Naive B cell (primary cell): ENCODE measurements around the gene SH3GLB2. TPM values are rescaled to one million over a fixed set of nuclear protein-coding genes. Genes with fewer than 3 reads are reported as not detected.
A peak's percentile ranks its signal among the peaks of the same experiment; 100 is the strongest.

ENCODE experiments used
- ATAC-seq, 2 donors: fragments of 150-1000 bp; cut with Tn5 transposase; 2 replicates each; pipeline ENCODE4 v1.10.0; 2021; ENCODE audit warnings: low read depth in 2 of 2, mild to moderate bottlenecking in 2 of 2, moderate library complexity in 2 of 2
- DNase-seq: peaks from one replicate; pipeline ENCODE4 v3.0.0; 2022
- H3K27ac Mint-ChIP-seq, 6 donors: one replicate each; pipeline ENCODE4 v1.8.0; 2020 to 2022; ENCODE audit warnings: mild to moderate bottlenecking in 6 of 6, mixed read lengths in 6 of 6, moderate library complexity in 5 of 6, inconsistent platforms in 2 of 6
- H3K27me3 Mint-ChIP-seq, 3 donors: one replicate each; pipeline ENCODE4 v1.8.0; 2021 to 2022; ENCODE audit warnings: mixed read lengths in 3 of 3, mild to moderate bottlenecking in 1 of 3
- H3K36me3 Mint-ChIP-seq, 2 donors: one replicate each; pipeline ENCODE4 v1.8.0; 2020 to 2022; ENCODE audit warnings: mixed read lengths in 2 of 2, inconsistent platforms in 1 of 2, mild to moderate bottlenecking in 1 of 2
- H3K4me1 Mint-ChIP-seq, 3 donors: one replicate each; pipeline ENCODE4 v1.8.0; 2020 to 2022; ENCODE audit warnings: mixed read lengths in 3 of 3, inconsistent platforms in 1 of 3, mild to moderate bottlenecking in 1 of 3, moderate library complexity in 1 of 3
- H3K4me3 Mint-ChIP-seq, 8 donors: one replicate each; pipeline ENCODE4 v1.8.0; 2020 to 2022; ENCODE audit warnings: mild to moderate bottlenecking in 8 of 8, mixed read lengths in 8 of 8, moderate library complexity in 8 of 8, inconsistent platforms in 2 of 8
- H3K9me3 Mint-ChIP-seq, 7 donors: one replicate each; pipeline ENCODE4 v1.8.0; 2020 to 2022; ENCODE audit warnings: mixed read lengths in 7 of 7, mild to moderate bottlenecking in 5 of 7, inconsistent platforms in 2 of 7, moderate library complexity in 1 of 7
- polyA plus RNA-seq, 6 donors: library from polyadenylated mRNA; unstranded; fragments of 300-500 nt; fragmentation: Illumina TruSeq; gene quantifications; one replicate each; pipeline ENCODE4 v1.2.3, GENCODE V29; 2021; ENCODE audit warnings: low read depth in 6 of 6

SH3GLB2 gene
- polyA plus RNA-seq, 6 donors from 2014 or later, result 18.0 to 38.7 (median 30.5) TPM

DNA sequence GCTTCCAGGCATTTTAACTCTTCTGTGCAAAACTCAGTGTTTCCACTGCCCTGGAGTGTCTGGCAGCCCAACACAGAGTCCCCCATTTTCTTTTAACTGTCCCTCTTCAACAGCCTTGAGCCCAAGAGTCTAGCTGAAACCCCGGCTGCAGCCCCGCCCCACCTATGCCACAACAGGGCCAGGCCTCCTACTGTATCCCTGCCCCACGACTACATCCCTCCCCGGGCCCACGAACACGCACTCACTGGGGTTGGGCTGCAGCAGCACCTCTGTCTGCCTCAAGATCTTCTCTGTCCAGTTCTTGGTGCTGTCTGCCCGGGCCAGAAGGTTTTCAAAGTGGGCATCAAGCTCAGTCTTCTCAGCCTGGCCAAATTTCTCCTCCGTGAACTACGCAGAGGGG is 6.1 kb downstream of the SH3GLB2 start:
- H3K36me3 Mint-ChIP-seq, result no peaks in the 10 kb centered on the region
- no peaks in the 10 kb centered on the region for H3K9me3 Mint-ChIP-seq
- H3K4me3 Mint-ChIP-seq, result no peak overlapping the region
- peak overlapping the region in 2 of 6 donors; percentile 76 to 79 for H3K27ac Mint-ChIP-seq
- ATAC-seq, result no peak
- no peak for DNase-seq
- peaks cover 24 to 42% (median 28%) of the 10 kb centered on the region in 3 donors for H3K4me1 Mint-ChIP-seq
- no peaks in the 10 kb centered on the region for H3K27me3 Mint-ChIP-seq

DNA sequence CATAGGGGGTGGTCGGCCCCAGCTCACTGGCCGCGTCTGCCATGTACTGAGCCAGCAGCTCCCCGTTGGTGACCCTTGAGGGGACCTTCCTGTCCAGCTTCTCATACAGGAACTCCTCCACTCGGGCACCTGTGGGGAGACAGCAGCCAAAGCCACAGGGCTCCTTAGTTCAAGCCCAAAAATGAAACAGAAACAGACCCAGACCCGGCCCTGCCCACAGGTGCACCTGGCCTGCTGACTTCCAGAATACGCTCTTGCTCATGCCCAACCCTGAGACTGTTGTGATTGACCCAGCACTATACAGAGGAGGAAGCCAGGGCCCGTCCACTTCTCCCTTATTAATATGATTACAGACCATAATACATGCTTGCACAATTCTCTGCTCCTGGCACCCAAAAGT is 7.0 kb downstream of the SH3GLB2 start:
- Mint-ChIP-seq H3K9me3 (no peaks in the 10 kb centered on the region), H3K4me1 (peaks cover 23 to 36% (median 24%) of the 10 kb centered on the region in 3 donors), H3K27ac (peak overlapping the region in 5 of 6 donors; percentile 76 to 96 (median 85)), H3K36me3 (no peaks in the 10 kb centered on the region), H3K4me3 (peak overlapping the region in 4 of 8 donors; percentile 42 to 54 (median 48)), H3K27me3 (no peaks in the 10 kb centered on the region)
- DNase-seq (no peak), ATAC-seq (peak; percentile 88 to 98)

DNA sequence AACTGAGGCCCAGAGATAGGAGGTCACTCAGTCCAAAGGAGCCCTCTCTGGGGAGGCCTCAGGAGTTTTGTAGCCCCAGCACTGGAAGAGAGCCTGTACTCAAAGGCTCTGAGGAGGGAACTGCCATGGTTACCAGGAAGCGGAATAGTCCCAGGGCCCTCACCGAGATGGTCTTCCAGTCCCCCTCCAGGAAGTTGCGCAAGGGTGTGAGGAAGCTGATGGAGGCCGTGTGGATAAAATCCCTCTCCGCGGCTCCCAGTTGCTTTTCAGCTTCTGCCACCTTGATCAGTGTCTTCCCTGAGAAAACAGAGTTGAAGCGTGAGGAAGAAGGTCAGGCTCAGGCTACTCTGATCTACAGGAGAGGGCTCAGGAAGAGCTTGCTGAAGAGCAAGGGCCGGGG is 13.5 kb downstream of the SH3GLB2 start:
- ATAC-seq (no peak), DNase-seq (no peak)
- Mint-ChIP-seq H3K27me3 (no peaks in the 10 kb centered on the region), H3K27ac (no peak overlapping the region), H3K36me3 (no peaks in the 10 kb centered on the region), H3K4me1 (no peaks in the 10 kb centered on the region), H3K4me3 (no peak overlapping the region), H3K9me3 (no peaks in the 10 kb centered on the region)

DNA sequence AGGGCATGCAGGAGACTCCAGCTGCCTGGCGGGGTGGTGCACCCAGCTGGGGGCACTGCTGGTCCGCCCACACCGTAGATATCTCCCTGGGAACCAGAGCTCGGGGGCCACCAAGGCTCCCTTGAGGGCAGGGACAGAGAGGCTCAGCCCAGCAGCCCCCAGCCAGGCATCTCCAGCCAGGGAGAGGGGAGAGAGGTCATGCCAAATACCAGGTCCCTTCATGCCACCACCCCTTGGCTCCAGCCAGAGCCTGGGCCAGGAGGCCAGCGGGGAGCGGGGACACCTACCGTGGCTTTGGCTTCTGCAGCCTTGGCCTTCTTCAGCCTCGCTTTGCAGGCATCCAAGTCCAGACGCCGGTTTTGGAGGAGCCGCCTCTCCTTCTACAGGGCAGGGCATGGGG is 14.0 kb downstream of the SH3GLB2 start:
- Mint-ChIP-seq H3K27ac (no peak overlapping the region), H3K36me3 (no peaks in the 10 kb centered on the region), H3K4me1 (no peaks in the 10 kb centered on the region), H3K4me3 (no peak overlapping the region), H3K27me3 (no peaks in the 10 kb centered on the region), H3K9me3 (no peaks in the 10 kb centered on the region)
- ATAC-seq (no peak), DNase-seq (no peak)

DNA sequence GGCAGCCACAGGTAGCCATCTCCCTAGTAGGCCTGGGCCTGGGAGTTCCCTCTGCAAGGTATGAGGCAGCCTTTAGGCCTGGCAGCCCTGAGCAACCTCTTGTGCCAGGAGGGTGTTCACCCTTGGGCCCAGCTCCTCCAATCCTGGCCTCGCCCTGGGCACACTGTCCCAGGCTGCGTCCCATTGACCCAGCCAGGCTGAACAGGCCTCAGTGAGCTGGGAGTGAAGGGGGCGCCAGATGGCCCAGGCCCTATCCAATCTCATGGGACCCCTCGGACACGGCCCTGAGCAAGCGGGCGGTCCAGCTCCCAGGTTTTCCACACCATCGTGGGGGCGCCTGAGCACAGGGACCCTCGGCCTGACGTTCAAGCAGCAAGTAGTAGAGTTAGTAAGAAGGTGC is 14.5 kb downstream of the SH3GLB2 start:
- no peak overlapping the region for H3K27ac Mint-ChIP-seq
- H3K4me3 Mint-ChIP-seq, result peak overlapping the region in 1 of 8 donors; percentile 22
- no peaks in the 10 kb centered on the region for H3K36me3 Mint-ChIP-seq
- ATAC-seq (no peak), DNase-seq (no peak)
- H3K27me3 Mint-ChIP-seq, result no peaks in the 10 kb centered on the region
- no peaks in the 10 kb centered on the region for H3K9me3 Mint-ChIP-seq
- no peaks in the 10 kb centered on the region for H3K4me1 Mint-ChIP-seq

DNA sequence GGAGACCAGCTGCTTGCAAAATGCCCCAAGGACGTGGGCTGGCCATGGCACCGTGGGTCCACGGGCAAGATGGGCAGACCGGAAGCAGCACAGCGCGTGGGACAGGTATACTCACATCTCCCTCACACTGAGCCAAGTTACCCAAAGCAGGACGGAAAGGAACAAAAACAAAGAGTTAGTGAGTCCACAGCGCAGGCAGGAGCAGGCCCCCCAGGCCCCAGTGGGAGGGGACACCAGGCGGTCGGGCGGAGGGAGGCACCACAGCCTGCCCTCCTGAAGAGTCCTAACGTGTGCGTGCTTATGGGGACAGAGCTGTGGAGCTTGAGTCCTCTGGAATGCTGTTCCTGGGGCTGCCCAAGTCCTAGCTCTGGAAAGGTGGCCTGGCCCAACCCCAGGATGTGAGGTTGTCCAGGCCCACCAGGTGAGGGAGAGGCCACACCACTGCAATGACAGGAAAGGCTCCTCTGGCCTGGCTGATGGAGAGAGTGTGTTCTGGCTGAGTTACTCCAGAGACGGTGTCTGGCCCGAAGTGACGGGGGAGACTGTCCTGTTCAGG is 15.2 kb downstream of the SH3GLB2 start:
- Mint-ChIP-seq H3K4me1 (no peaks in the 10 kb centered on the region), H3K9me3 (no peaks in the 10 kb centered on the region), H3K27me3 (no peaks in the 10 kb centered on the region), H3K36me3 (no peaks in the 10 kb centered on the region), H3K4me3 (no peak overlapping the region), H3K27ac (peak overlapping the region in 1 of 6 donors; percentile 73)
- no peak for DNase-seq
- no peak for ATAC-seq

DNA sequence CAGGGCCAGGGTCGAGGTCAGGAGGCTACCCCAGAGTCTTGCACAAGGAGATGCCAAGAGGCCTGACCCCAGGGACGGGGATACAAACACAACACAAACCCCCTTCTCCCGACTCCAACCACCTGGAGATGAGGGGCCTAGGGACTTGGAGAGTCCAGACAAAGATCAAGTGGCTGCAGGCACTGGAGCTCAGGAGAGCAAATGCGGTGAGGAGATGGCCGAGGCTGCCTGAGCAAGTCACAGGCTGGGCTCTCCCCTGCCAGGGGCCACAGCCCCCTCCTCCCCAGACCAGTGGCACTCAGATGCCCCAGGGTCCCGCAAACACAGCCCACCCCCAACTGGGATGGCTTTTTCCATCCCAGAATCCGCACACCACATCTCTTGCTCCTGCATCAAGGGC is 15.8 kb downstream of the SH3GLB2 start:
- H3K27ac Mint-ChIP-seq, result no peak overlapping the region
- H3K27me3 Mint-ChIP-seq, result no peaks in the 10 kb centered on the region
- DNase-seq, result no peak
- no peak overlapping the region for H3K4me3 Mint-ChIP-seq
- no peak for ATAC-seq
- H3K36me3 Mint-ChIP-seq, result no peaks in the 10 kb centered on the region
- H3K4me1 Mint-ChIP-seq, result no peaks in the 10 kb centered on the region
- H3K9me3 Mint-ChIP-seq, result no peaks in the 10 kb centered on the region

DNA sequence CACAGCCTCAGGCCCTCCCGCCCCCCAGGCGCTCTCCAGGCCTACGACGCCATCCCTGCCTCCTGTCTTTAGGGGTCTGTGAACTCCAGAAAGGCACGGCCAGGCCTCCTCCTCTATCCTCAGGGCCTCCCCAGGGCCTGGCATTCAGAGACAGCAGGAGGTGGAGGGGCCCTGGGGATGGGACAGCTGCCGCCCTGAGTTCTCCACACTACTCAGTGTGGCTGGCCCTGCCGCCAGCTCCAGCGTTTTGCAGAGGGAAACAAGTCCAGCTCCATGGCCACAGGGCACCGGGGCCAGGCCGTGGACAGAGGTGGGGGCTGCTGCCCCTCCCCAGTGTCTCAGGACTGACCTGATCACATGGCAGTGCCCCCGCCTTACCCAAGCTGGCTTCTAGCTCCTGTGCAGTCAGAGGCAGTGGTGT is 16.4 kb downstream of the SH3GLB2 start:
- Mint-ChIP-seq H3K36me3 (no peaks in the 10 kb centered on the region), H3K9me3 (no peaks in the 10 kb centered on the region), H3K27me3 (no peaks in the 10 kb centered on the region), H3K4me1 (no peaks in the 10 kb centered on the region), H3K4me3 (no peak overlapping the region), H3K27ac (peak overlapping the region in 1 of 6 donors; percentile 74)
- DNase-seq (no peak), ATAC-seq (no peak)

DNA sequence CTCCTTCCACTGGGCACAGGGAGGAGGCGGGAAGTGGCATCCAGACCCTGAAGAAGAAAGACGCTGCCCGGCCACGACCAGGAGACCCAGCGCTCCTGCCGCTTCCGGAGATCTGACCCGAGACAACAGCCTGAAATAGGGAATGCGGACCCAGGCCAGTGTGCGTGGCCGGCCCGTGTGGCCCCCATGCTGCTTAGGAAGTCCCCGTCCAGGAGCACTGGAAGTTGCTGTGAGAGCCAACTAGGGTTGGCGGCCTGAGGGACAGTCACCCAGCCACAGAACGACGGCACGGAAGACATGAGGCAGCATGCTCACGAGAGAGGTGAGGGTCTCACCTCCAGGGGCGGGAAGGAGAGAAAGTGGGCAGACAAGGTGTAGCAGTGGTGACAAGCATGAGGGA is 17.0 kb downstream of the SH3GLB2 start:
- DNase-seq (no peak), ATAC-seq (no peak)
- Mint-ChIP-seq H3K27ac (peak overlapping the region in 3 of 6 donors; percentile 28 to 93 (median 49)), H3K27me3 (no peaks in the 10 kb centered on the region), H3K36me3 (no peaks in the 10 kb centered on the region), H3K4me1 (no peaks in the 10 kb centered on the region), H3K4me3 (no peak overlapping the region), H3K9me3 (no peaks in the 10 kb centered on the region)

DNA sequence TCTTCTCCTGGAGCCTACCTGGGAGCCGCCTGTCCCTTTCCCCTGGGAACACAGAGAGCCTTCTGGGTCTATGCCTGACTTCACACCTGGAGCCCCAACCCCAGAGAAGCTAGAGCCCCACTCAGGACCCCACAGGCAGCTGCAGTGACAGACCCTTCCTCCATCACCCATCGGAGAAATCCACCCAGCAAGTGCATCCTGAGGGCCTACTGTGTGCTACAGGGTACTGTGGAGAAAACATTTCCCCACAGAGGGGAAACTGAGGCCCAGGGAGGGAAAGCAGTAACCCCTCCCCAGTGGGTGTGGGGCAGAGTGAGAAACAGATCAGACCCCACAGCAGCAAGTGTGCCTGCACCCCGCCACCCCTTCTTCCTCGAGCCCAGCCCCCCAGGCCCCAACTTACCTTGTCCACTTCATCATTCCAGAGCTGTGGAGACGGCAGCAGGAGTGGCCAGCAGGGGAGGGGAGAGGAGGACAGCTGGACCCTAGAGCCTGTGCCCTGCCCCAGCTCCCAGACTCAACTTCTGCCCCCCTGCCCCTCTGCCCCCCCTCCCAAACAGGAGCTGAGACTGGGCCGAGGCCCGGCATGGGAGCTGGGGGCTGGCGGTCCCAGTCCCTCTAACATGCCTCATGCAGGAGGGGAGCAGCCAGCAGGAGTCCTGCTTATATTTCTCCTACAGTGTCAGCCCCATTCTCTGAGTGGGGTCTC is 17.7 kb downstream of the SH3GLB2 start:
- Mint-ChIP-seq H3K4me3 (no peak overlapping the region), H3K27ac (no peak overlapping the region), H3K27me3 (no peaks in the 10 kb centered on the region), H3K9me3 (no peaks in the 10 kb centered on the region), H3K4me1 (no peaks in the 10 kb centered on the region), H3K36me3 (no peaks in the 10 kb centered on the region)
- no peak for ATAC-seq
- DNase-seq, result no peak

DNA sequence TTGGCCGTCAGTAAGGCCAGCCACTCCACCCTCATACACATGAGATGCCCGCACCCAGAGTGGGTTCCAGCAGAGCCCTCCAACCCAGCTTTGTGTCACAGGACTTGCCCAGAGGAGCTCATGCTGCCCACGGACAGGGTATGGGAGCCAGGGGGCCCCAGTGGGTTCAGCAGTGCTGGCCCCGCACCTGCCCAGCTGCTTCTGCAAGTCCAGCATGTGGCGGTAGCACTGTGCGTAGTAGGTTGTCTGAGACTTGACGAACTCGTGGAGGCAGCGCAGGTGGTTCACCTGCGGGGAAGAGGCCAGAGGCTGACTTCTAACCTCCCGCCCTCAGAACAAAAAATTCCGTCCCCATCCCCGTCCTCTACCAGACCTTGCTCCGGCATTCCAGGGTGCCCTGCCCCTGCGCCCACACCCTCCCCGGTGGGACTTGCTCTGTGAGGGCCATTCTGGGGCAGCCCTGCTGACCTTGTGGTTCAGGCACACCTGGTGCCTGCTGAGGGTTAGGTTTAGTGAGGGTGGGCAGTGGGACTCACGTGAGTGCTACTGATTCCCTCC is 18.5 kb downstream of the SH3GLB2 start:
- no peak overlapping the region for H3K27ac Mint-ChIP-seq
- H3K27me3 Mint-ChIP-seq, result no peaks in the 10 kb centered on the region
- H3K4me3 Mint-ChIP-seq, result no peak overlapping the region
- no peaks in the 10 kb centered on the region for H3K36me3 Mint-ChIP-seq
- H3K4me1 Mint-ChIP-seq, result no peaks in the 10 kb centered on the region
- ATAC-seq (no peak), DNase-seq (no peak)
- no peaks in the 10 kb centered on the region for H3K9me3 Mint-ChIP-seq

DNA sequence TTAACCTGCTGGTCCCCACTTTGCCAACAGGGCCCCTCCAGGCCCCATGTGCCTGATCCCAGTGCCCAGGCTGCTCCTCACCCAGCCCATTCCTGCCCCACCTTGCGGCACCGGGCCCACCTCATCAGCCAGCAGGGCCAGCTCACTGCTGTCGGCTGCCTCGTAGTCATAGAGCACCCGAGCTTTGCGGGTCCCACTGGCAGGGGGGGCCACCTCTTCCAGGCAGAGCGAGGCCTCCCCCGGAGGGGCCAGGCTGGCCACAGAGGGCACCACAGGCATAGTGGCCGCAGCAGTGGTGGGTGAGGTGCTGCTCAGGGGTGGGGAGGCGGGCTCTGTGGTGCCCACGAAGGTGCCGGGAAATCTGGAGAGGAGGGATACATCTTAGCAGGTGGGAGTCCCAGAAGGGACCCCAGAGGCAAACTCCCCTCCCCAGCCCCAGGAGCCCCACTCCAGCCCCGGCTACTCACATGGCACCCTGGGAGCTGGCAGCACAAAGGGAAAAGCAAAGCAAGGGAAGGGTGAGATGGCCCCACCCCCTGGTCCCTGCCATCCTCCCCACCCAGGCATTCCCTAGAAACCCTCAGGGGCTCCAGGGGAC is 19.0 kb downstream of the SH3GLB2 start:
- H3K9me3 Mint-ChIP-seq, result no peaks in the 10 kb centered on the region
- H3K36me3 Mint-ChIP-seq, result no peaks in the 10 kb centered on the region
- H3K27ac Mint-ChIP-seq, result no peak overlapping the region

DNA sequence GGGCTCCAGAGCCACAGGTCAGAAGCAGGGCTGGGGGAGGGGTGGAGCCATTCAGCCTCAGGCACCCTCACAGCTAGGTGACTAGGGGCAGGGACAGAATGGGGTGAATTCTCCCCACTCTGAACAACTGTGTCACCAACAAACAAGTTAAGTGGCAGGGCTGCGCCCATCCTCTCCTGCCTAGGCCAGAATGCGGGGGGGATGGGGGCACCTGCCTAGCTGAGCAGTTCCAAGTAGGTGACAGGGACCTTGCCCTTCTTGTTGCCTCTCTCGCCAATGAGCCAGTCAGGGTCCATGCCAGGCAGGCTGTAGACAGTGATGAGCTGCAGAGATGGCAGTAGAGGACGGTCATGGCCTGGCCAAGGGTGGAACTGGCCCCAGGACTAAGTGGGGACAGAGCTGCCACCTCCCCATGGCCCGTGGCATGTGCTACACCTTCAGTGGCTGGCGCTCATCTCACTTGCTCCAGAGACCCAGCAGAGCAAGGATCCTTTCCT is 19.6 kb downstream of the SH3GLB2 start:
- Mint-ChIP-seq H3K27me3 (no peaks in the 10 kb centered on the region), H3K27ac (no peak overlapping the region), H3K9me3 (no peaks in the 10 kb centered on the region), H3K4me3 (no peak overlapping the region), H3K36me3 (no peaks in the 10 kb centered on the region), H3K4me1 (no peaks in the 10 kb centered on the region)
- no peak for DNase-seq
- ATAC-seq, result no peak

More for the DNA sequence above, 19.0 kb downstream of the SH3GLB2 start:
- H3K4me1 Mint-ChIP-seq, result no peaks in the 10 kb centered on the region
- ATAC-seq (no peak), DNase-seq (no peak)
- H3K27me3 Mint-ChIP-seq, result no peaks in the 10 kb centered on the region
- no peak overlapping the region for H3K4me3 Mint-ChIP-seq
